GM19455 (cell line): Measurements from ENCODE around the gene HINT3.
"Not testable (repeated sequence)": the region's sequence is repeated elsewhere in the genome, so short reads cannot be mapped to it uniquely, and the experiment has no call there.

ENCODE experiments used
- ATAC-seq: cut with Tn5 transposase; IDR thresholded peaks from one replicate; pipeline ENCODE4 v1.9.1; 2021; ENCODE audit not compliant: unreplicated experiment

HINT3 gene

DNA sequence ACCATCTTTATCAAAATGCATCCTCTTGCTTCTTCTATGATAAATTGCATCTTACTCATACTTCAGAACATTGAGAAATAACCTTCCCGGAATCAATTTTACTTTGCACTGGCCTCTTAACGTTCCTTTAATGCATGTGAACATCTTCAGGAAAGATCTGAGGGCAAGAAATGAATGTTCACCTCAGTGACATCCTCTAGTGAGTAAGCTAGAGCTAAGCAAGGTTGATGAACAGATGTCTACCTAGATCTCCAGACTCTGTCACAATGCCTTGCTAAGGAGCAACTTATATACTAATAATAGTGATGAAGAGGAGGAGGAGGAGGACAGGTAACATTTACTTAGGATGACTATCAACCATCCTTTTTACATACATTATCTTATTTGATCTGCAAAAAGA lies 16.8 kb upstream of the HINT3 start:
- ATAC-seq, result no peak

DNA sequence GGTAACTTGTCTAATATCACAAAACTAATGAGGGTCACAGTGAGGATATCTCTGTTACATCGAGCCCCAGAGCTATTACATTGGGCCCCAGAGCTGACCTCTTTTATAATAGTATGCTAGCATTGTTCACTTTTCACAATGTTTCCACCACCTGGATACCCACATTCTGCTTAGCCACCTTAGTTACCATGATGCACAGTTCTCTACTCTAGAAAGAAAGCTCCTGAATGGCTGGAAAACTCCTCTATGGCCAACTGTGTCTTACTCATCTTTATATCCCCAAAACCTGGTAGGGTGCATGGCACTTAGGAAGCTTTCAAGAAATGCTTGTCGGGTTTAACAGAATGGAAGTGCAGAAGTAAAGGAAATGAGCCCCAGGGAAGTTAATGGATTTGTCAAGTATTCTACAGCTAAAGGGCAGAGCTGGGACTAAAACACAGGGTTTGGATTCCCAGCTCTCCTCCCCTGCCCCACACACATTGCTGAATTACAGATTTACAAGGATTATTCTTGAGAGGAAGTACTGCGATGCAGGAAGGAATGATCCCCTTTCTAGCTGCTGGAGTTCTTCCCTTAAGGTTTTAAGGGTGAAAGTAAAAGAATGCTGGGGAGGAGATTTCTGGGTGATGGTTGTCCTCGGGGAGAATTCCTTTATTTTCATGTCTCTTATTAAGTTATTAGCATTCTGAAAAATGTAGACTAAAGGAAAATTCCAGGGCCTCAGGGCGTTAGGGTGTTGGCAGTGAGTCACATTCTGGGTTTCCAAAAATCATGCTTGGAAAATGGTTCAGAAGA lies 16.1 kb upstream of the HINT3 start:
- no peak for ATAC-seq

DNA sequence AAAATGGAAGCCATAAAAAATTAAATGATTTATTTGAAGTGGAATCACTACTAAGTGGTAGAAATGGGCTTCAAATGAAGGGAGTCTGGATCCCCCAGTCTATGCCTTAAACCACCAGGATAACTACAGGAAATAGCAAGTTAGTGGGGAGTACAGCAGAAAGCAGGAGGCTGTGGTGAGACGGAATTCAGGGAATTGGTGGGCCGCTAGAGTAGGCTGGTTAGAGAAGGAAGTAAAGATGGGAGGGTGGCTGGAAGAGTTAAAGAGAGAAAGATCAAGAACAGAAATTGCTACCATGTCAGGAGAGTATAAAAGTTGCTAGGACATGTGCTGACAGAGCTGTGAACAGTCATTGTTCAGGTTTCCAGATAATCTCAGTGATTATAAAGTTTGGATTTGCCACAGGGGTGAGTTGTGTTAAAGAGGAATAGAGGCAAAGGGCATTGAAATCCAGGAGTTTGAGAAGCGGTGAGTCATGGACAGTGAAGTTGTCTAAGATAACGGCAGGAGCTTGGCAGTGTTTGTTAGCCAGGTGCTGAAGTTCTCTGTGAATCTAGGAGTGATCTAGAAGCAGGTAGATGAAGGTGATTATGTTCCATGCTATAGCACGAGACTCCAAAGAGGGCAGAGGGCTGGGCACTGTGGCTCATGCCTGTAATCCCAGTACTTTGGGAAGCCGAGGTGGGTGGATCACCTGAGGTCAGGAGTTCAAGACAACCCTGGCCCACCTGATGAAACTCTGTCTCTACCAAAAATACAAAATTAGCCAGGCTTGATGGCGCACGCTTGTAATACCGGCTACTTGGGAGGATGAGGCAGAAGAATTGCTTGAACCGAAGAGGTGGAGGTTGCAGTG lies 13.7 kb upstream of the HINT3 start:
- ATAC-seq, result no peak

DNA sequence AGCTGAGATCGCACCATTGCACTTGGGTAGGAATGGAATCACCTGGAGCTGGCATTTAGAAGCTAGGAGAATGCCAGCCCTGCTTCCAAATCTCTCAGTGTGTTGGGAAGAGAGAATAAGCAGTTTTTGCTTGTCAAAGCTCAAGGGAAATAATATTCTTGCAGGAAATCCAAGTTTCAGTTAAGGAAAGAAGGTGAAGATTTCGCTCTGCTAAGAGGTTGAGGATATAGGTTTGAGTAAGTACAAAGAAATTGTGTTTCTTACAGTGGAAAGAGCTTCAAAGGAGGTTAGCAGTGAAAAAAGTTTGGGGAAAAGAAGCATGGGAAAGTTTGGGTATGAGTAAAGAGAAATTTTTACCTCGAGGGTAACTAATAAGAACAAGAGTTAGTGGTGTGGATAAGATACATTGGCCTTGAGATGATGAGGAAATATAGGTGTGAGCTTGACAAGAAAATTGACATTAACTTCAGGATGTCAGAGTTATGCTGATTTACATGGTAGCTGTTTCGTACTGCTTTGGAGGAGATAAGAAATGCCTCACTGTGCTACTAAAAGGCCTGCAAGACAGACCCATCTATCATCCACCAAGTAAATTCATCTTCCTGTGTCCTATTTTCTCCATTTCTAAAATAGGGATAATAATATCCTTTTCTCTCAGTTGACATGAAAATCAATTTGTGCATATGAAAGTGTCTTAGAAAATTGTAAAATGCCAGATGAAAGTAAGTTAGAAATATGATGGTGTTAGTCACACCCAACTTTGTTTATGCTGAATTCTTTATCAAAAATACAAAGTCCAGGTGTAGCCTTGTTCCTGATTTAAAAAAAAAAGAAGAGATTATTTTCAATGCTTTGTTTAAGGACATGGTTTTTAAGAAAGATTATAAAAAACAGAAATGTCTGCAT lies 12.8 kb upstream of the HINT3 start:
- no peak for ATAC-seq

DNA sequence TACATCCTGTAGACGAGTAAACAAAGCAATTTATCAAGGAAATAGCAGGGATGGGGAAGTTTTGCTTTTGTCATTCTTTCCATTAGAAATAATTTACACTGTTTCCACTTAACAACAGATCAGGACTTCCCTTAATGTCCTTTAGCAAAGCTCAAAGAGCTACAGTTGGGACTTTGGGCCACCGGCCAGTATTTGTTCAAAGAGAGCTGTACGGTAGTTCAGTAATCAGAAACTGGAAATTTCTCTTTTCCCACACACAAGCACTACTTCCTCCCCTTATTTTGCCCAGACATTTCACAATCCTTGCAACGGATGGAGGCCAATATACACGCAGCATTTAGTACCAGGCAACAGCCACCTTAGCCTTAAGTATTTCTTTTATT lies 12.1 kb upstream of the HINT3 start:
- no peak for ATAC-seq

DNA sequence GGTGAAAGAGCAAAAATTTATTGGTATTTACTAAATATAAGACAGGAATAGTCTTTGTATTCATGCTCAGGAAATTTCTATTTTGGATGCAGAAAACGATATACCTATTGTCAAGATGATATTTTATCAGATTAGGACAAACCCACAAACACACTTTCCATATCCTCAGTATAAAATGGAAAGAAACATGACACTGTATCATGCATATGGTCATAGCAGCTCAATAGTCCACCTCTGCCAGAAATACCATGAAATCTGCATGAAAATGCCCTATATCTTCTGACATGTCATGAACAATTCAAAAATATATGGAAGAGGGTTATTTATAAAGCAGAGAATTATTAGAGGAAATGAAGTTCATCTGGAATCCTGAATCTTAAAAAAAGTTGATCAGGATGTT lies 11.7 kb upstream of the HINT3 start:
- no peak for ATAC-seq

DNA sequence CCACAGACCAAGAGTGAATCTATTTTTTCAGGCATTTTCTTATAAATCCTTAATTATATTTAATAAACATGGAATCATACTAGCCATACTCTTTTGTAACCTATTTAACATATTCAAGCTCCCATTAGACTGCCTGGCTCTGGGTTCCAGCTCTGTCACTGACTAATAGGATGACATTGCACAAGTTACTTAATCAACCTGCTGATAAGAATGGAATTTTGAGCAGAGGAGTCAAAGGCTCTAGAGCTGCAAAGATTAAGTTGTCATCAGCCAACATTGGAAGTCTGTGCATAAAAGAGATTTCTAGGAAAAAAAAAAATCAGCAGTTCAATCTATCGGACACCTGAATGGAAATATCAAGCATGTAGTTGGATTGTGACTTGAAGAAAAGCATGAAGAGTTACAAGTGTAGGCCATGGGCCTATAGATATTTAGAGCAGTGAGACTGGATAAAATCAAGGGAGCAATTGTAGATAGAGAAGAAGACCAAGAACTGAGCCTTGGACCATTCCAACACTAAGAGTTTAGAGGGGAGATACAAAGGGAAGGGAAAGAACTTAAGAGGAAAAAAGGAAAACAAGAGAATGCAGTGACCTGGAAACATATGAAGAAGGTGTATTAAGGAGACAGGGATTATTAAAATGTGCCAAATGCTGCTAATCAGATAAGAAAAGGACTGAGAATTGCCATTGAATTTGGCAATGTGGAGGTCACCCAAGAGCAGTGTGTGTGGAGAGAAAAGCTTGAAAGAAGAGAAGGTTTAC lies 11.0 kb upstream of the HINT3 start:
- ATAC-seq, result no peak

DNA sequence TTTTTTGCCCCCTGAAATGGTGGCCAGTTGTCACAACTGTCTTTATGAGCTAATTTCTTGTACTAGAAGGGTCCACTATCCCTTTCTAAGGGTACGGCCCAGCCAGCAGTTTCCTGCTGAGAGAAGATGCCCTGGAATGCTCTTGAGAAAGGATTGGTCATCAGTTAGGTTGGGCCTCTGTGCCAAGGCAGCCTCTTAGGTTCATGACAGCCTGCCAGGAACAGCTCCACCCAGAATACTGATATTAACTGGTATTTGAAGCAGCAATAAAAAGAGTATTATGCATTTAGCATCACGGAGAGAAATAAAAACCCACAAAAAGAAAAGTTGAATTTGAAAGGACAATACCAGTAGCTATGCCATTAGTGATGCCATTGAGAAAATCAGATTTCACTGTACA lies 9.0 kb upstream of the HINT3 start:
- ATAC-seq, result no peak

DNA sequence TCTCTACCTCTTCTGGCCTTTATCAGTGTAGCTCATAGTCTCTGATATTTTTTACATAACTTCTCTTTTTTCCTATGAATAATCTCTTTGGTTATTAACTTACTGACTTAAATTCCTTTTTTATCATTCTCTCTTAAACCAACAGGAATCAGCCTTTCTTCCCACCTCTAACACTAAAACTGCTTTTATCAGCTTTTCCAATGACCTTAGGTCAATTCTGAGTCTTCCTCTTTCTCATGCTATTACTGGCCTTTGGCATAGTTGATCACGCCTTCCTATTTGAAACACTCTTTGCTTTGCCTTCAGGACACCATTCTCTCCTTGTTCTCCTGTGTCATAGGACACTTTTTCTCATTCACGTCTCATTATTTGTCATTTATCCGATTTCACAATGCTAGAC lies 8.1 kb upstream of the HINT3 start:
- no peak for ATAC-seq

DNA sequence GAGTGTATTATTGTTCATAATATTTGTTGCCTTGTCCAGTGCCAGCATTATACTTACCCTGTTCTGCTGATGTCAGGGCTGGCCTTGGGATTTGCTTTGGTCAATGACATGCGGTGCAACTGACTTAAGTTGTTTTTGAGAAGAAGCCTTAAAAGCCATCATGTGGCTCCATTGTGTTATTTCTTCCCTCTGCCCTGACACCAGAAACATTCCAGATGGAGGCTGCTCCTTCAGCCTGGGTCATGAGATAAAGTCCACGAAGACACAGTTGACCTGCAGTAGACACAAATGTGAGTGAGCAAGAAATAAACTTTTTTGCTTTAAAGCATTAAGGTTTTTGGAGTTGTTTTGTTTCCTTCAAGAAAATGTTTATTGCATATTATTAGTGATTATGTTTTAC lies 7.5 kb upstream of the HINT3 start:
- ATAC-seq, result no peak

DNA sequence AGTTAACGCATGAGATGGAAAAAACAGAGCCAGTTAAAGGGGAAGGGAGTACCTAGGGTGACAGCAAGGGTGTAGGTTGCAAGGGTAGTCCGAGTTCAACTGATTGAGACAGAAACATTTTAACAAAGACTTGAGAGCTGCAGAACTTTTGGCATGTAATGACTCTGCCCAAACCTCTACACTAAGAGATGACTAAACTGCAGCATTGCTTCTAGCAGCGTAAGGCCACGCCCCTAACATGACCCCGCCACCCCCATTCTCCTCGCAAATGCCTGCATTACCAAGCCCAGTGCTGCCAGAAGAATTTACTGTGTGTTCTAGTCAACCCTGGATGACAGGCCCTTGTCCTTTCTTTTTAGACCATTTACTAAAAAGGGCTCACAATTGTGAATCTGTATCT lies 6.3 kb upstream of the HINT3 start:
- ATAC-seq, result no peak

DNA sequence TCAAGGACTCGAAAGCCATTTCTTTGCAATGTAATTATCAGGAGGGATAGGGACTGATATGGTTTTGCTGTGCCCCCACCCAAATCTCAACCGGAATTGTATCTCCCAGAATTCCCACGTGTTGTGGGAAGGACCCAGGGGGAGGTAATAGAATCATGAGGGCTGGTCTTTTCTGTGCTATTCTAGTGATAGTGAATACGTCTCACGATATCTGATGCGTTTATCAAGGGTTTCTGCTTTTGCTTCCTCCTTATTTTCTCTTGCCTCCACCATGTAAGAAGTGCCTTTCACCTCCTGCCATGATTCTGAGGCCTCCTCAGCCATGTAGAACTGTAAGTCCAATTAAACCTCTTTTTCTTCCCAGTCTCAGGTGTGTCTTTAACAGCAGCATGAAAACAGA lies 5.9 kb upstream of the HINT3 start:
- ATAC-seq, result not testable (repeated sequence)

DNA sequence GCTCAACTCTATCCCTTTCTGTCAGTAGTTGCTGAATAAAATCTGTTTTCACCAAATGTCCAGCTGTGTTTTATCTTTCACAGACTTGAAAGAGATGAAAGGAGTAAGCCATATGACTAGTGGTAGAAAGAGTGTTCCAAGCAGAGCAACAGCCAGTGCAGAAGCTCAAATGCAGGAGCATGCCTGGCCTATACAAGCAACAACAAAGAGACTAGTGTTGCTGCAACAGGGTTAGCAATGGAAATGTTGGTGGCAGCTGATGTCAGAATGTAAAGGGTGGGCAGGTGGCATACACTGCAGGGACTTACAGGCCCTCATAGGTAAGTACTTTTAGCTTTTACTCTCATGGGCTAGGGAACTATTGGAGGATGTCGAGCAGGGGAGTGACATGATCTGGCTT lies 5.2 kb upstream of the HINT3 start:
- no peak for ATAC-seq

DNA sequence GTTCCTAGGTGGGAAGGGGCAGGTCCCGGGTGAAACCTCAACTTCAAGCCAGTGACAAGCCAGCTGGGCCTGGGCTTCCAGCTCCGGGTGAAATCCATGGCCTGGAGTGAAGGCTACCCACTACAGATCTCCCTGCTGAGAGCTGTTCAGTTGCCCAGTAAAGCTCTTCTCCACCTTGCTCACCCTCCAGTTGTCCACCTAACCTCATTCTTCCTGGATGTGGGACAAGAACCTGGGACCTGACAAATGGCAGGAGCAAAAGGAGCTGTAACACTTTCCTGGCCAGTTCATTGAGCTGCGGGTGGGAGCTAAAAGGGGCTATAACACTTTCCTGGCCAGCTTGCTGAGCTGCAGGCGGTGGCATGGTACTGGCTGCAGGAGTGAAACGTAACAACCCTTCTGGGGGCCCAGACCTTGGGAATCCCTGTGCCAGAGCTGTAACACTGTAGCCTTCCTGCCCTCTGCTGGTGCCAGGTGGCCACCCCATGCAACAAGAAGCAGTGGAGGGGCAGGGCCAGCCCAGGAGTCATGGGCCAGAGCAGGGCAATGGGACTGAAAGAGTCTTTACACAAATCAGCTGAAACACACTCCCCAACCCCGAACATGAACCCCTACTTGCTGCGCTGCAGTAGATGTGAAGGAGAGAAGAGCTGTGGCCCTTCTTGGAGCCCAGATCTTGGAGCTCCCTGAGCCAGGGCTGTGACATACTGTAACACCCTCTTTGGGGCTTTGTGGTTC lies 3.6 kb upstream of the HINT3 start:
- ATAC-seq, result no peak

DNA sequence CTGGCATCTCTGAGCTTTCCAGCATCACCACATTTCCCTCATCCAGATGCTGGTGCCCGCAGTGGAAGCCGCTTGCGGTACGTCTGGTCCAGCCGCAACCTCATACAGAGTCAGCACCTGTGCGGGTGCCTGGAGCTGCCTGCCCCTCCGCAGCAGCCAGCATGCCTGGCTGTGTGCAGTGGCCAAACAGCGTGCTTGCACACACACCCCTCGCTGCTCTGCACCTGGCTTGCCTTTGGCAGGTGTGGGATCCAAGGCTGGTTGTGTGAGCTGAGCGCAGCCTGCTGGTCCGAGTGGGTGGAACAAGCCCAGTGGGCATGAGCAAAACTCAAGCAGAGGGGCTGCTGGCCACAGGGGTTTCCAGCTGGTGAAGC lies 3.1 kb upstream of the HINT3 start:
- no peak for ATAC-seq

DNA sequence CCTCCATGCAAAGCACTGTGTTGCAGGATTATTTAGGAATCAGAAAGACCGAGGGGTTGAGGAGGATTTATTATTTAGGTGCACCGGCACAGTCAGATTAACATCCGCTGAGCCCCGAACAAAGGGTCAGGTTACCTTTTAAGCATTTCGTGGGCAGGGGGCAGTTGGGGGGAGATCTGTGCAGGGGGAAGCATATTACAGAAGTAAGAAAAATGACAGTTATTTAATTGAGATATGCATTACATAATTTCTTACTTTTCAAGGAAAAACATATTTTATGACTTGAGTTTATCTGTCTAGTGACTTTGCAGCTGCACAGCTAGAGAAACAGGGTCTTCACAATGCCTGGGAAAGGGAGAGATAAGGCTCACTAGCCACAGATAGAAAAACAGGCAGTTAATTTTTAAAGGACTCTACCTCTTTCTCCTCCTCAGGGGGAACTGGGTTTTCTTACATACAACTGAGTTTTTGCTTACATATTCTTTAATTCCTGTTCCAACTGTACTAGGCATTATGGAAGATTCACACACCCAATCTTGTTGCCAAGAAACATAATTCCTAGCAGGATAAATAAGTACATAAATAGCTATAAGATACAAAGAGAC lies 1.7 kb upstream of the HINT3 start:
- ATAC-seq, result no peak

DNA sequence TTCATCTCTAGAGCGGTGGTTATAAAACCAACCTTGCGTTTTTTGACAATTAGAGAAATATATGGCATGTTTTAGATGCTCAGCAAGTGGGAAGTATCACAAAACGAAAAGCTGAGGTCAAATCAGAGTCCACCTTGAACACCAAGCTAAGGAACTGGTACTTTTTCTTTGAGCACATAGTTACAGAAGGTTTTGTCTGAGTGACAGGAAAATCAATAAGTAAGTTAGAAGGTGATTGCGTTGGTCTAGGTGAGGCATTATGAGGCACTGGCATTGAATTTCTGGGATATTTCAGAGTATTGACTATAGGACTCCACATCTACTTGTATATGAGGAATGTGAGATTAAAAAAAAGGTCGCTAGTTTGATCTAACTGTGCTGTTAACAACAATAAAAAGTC lies 597 bp upstream of the HINT3 start:
- no peak for ATAC-seq

DNA sequence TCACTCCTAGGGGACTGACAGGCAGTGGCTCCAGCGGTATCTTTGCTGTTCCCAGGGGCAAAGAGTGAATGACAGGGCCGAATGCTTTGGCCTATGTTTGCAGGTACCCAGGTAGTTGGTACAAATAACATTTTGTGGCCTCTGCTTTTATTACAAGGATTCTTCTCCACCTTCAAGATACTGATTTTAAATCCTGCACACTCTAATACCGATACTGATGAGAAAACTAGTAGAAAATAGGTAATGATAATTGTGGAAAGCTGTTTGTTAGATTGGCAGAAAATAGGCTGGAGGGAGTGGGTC lies 772 bp downstream of the HINT3 start:
- no peak for ATAC-seq

DNA sequence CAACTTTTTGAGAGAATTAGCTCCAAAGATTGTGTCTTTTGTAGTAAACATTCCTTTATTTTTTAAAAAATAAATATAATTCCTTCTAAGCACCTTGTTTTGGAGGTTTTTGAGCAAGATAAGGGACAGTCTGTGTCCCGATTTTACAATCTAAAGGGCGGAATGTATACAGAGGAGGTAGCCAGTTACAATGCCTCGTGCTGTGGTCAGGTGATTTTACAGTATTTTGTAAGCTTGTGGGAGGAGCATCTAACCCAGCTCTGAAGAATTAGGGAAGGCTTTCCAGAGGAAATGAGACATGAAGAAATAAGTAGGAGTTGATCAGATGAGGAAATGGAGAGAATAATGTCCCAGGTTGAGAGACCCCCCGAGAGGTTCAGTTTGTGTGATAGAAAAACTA lies 1.3 kb downstream of the HINT3 start:
- ATAC-seq, result no peak

DNA sequence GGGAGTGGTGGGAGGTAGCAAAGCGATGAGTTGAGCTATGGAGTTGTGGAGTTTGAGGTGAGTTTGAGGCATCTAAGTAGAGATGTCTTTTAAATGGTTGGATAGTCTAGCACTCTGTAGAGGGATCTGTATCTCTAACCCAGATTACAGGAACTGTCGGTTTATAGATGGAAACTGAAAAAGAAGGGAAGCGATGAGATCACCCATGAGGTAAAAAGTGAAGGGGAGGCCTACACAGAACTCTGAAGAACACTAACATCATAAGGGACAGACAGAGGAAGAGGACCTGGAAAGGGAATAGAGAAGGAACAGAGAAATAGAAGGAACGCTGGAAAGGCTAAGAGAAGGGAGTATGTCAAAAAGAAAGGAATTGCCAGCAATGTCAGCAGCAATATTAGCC lies 2.5 kb downstream of the HINT3 start:
- ATAC-seq, result no peak
